CD4-positive, alpha-beta memory T cell (primary cell): Measurements from ENCODE around the gene CLHC1. TPM values are rescaled to one million over a fixed set of nuclear protein-coding genes. Genes with fewer than 3 reads are reported as not detected.
"Not testable (repeated sequence)": the region's sequence is repeated elsewhere in the genome, so short reads cannot be mapped to it uniquely, and the experiment has no call there.

Source experiments
- CTCF ChIA-PET: fragments of 350-600 bp; sonication (Branson Sonifier 250); formaldehyde crosslinking; loops from one replicate; lab custom pipeline; 2021; ENCODE audit warnings: inconsistent platforms; ENCODE audit not compliant: partially characterized antibody; lab: Charles Lee
- POLR2A ChIA-PET: fragments of 350-600 bp; sonication (Branson Sonifier 250); formaldehyde crosslinking; loops from one replicate; lab custom pipeline; 2021; ENCODE audit not compliant: partially characterized antibody; lab: Charles Lee
- DNase-seq, 5 donors: peaks; one replicate each; pipeline versions ENCODE4 v3.0.0 to v3.0.0-alpha.2; 2020 to 2022; ENCODE audit warnings: mixed read lengths in 1 of 5
- H3K27ac ChIP-seq: one replicate; pipeline ENCODE4 v1.7.0; 2013; ENCODE audit warnings: low read depth, low read length
- H3K27me3 ChIP-seq: 2 replicates; pipeline ENCODE4 v1.7.0; 2013; ENCODE audit warnings: mild to moderate bottlenecking, low read length, moderate library complexity; ENCODE audit not compliant: insufficient read depth
- H3K36me3 ChIP-seq: 2 replicates; pipeline ENCODE4 v1.7.0; 2013; ENCODE audit warnings: mild to moderate bottlenecking, low read length, moderate library complexity; ENCODE audit not compliant: insufficient read depth
- H3K4me1 ChIP-seq: 2 replicates; pipeline ENCODE4 v1.7.0; 2013; ENCODE audit warnings: mild to moderate bottlenecking, low read length, moderate library complexity; ENCODE audit not compliant: insufficient read depth
- H3K4me3 ChIP-seq, 2 donors: one replicate each; pipeline ENCODE4 v1.7.0; 2013; ENCODE audit warnings: low read length in 2 of 2, mild to moderate bottlenecking in 1 of 2
- H3K9me3 ChIP-seq, 2 donors: one replicate each; pipeline ENCODE4 v1.7.0; 2013; ENCODE audit warnings: low read length in 2 of 2, control low read depth in 1 of 2; ENCODE audit not compliant: control insufficient read depth in 1 of 2
- H3K27ac Mint-ChIP-seq, 7 donors: one replicate each; pipeline ENCODE4 v1.8.0; 2020 to 2021; ENCODE audit warnings: mixed read lengths in 7 of 7, mild to moderate bottlenecking in 6 of 7, inconsistent platforms in 3 of 7, moderate library complexity in 3 of 7
- H3K27me3 Mint-ChIP-seq, 2 donors: one replicate each; pipeline ENCODE4 v1.8.0; 2020 to 2021; ENCODE audit warnings: mixed read lengths in 2 of 2
- H3K36me3 Mint-ChIP-seq, 2 donors: one replicate each; pipeline ENCODE4 v1.8.0; 2020 to 2021; ENCODE audit warnings: mixed read lengths in 2 of 2, inconsistent platforms in 1 of 2, mild to moderate bottlenecking in 1 of 2
- H3K4me1 Mint-ChIP-seq, 4 donors: one replicate each; pipeline ENCODE4 v1.8.0; 2020 to 2021; ENCODE audit warnings: mixed read lengths in 4 of 4, mild to moderate bottlenecking in 1 of 4
- H3K4me3 Mint-ChIP-seq, 8 donors: one replicate each; pipeline ENCODE4 v1.8.0; 2020 to 2021; ENCODE audit warnings: mixed read lengths in 8 of 8, mild to moderate bottlenecking in 7 of 8, moderate library complexity in 6 of 8, inconsistent platforms in 3 of 8
- H3K9me3 Mint-ChIP-seq, 8 donors: one replicate each; pipeline ENCODE4 v1.8.0; 2020 to 2021; ENCODE audit warnings: mixed read lengths in 8 of 8, mild to moderate bottlenecking in 5 of 8, inconsistent platforms in 3 of 8, moderate library complexity in 1 of 8
- intact Hi-C: fragments of 100-400 bp; cut with micrococcal nuclease; formaldehyde crosslinking; loops from one replicate; pipeline ENCODE4 v1.15.1; 2023
- polyA plus RNA-seq, 2 donors: library from polyadenylated mRNA; unstranded; fragments of 300-500 nt; fragmentation: Illumina TruSeq; gene quantifications; one replicate each; pipeline ENCODE4 v1.2.3, GENCODE V29; 2021
- total RNA-seq, 2 experiments: library from RNA; stranded (reverse); gene quantifications; one replicate each; pipeline ENCODE4 v1.2.3, GENCODE V29; 2021

CLHC1 gene
- total and polyA plus RNA-seq, 4 experiments from 2014 or later, result 1.0 to 14.2 (median 7.5) TPM

DNA sequence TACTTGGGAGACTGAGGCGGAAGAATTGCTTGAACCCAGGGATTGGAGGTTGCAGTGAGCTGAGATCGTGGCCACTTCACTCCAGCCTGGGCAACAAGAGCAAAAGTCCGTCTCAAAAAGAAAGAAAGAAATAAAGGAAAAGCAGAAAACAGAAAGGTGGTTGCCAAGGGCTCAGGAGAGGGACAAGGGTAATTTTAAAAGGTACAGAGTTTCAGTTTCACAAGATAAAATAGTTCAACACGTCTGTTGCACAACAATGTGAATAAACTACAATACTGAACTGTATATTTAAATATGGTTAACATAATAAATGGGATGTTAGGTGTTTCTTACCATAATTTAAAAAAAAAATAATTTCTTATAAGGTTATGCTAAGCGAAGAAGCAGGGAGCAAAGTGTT lies 13.3 kb upstream of the CLHC1 start:
- Mint-ChIP-seq H3K9me3 (no peaks in the 10 kb centered on the region), H3K4me3 (no peak overlapping the region), H3K36me3 (peaks cover 28 to 57% of the 10 kb centered on the region in 2 donors), H3K4me1 (peaks cover 0 to 1% (median 0%) of the 10 kb centered on the region in 4 donors), H3K27me3 (no peaks in the 10 kb centered on the region), H3K27ac (peak overlapping the region in 2 of 7 donors; percentile 50 to 64)
- no peak for DNase-seq
- Histone ChIP-seq H3K36me3 (peaks cover 14% of the 10 kb centered on the region), H3K4me1 (no peaks in the 10 kb centered on the region), H3K27ac (no peak overlapping the region), H3K4me3 (no peak overlapping the region), H3K9me3 (no peaks in the 10 kb centered on the region), H3K27me3 (no peaks in the 10 kb centered on the region)
- ChIA-PET CTCF (interaction anchor here (1.5 kb wide), 1 partner anchor 25 kb away, joined by 4 read pairs; no protein-coding TSS in a partner anchor), POLR2A (no interaction called here)
- intact Hi-C loops, result no loop called here

DNA sequence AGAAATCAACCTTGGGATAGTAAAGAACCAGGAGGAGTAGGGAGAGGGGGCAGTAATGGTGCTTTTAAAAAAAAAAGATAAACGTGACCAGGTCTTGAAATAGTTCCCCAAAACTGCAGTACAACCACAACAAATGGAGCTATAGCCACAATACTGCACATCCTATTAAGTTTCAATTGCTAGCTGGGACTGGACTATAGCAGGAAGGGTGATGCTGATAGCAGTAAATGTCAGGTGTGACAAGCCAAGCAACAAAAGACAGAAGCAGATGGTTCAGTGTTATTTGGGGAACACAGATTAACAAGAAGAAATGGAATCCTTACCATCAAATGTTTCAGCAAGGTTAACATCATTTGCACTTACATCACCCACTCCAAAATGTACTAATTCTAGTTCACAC lies 10.5 kb upstream of the CLHC1 start:
- CTCF ChIA-PET, result interaction anchor here (1.0 kb wide), 1 partner anchor 19 kb away, joined by 3 read pairs; no protein-coding TSS in a partner anchor
- intact Hi-C loops, result no loop called here

DNA sequence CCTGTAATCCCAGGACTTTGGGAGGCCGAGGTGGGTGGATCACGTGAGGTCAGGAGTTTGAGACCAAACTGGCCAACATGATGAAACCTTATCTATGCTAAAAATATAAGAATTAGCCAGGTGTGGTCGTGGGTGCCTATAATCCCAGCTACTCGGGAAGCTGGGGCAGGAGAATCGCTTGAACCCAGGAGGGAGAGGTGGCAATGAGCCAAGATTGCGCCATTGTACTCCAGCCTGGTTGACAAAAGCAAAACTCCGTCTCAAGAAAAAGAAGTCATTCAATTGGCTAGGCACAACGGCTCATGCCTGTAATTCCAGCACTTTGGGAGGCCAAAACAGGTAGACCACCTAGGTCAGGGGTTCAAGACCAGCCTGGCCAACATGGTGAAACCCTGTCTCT lies 9.5 kb upstream of the CLHC1 start:
- DNase-seq, H3K27ac Mint-ChIP-seq, H3K27me3 Mint-ChIP-seq, H3K4me1 Mint-ChIP-seq, H3K4me3 ChIP-seq, H3K27me3 ChIP-seq, H3K4me3 Mint-ChIP-seq, CTCF ChIA-PET, H3K9me3 ChIP-seq, H3K27ac ChIP-seq, H3K9me3 Mint-ChIP-seq, H3K4me1 ChIP-seq, intact Hi-C loops: not testable (repeated sequence)
- POLR2A ChIA-PET, result interaction anchor here (0.6 kb wide), 1 partner anchor 17 kb away, joined by 4 read pairs; no protein-coding TSS in a partner anchor
- H3K36me3 ChIP-seq, result peaks cover 14% of the 10 kb centered on the region
- H3K36me3 Mint-ChIP-seq, result peaks cover 16 to 45% of the 10 kb centered on the region in 2 donors

More for the DNA sequence above, 10.5 kb upstream of the CLHC1 start:
- H3K9me3 ChIP-seq, result no peaks in the 10 kb centered on the region
- H3K27ac ChIP-seq, result no peak overlapping the region
- Mint-ChIP-seq H3K9me3 (no peaks in the 10 kb centered on the region), H3K36me3 (peaks cover 22 to 49% of the 10 kb centered on the region in 2 donors), H3K27ac (peak overlapping the region in 3 of 7 donors; percentile 19 to 87 (median 68)), H3K27me3 (no peaks in the 10 kb centered on the region), H3K4me3 (no peak overlapping the region), H3K4me1 (peaks cover 0 to 9% (median 3%) of the 10 kb centered on the region in 4 donors)
- H3K27me3 ChIP-seq, result no peaks in the 10 kb centered on the region
- H3K4me3 ChIP-seq, result no peak overlapping the region
- H3K36me3 ChIP-seq, result peaks cover 16% of the 10 kb centered on the region
- DNase-seq, result no peak
- no peaks in the 10 kb centered on the region for H3K4me1 ChIP-seq
- POLR2A ChIA-PET, result no interaction called here

DNA sequence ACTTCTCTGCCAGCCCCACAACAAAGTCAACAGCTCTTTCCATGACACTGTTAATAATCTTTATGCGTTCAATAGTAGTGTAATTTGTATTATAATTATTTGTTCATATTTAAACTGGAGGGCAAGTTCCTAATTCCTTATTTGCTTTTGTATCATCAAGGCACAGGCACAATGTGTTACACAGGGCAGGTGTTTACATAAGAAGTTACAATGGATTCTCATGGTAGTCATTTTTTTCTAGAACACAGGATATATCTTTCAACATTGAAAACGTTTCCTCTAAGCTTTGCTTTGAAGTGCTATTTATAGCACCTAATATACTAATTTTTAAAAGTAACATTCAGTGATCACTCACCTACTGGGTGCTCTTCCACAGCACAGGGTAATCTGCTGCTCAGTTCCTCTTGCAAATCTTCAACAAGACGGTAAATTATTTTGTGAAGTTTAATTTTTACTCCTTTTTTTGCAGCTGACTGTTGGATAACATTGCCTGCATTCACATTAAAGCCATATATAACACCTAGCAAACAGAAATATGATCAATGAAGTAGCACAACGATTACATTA lies 7.6 kb upstream of the CLHC1 start:
- no peaks in the 10 kb centered on the region for H3K27me3 Mint-ChIP-seq

DNA sequence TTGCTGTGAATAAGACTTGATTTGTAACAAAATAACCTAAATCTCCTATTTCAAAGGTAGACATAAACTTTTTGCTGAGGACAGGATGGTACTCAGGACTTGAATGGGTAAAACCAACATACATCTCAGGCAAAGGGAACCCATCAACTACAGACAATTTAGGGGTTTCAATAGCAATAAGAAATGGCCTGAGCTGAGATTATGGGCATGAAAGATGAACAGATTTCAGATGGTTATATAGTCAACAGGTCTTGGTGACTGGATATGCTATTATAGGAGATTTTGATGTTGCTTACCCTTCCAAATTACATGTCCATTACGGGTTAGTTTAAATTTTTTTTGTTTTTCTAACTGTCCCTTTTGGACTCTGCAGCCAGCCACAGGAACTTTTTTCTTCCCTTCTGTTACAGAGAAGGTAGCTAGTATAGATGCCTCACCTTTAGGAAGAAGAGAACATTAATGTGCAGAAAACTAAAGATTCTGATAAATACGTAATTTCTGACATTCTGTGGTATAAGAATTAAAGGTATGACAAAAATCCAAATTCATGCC lies 5.0 kb upstream of the CLHC1 start:
- no peaks in the 10 kb centered on the region for H3K27me3 Mint-ChIP-seq
- no peak overlapping the region for H3K4me3 Mint-ChIP-seq
- CTCF ChIA-PET, result interaction anchor here (1.3 kb wide), 1 partner anchor 14 kb away, joined by 4 read pairs; no protein-coding TSS in a partner anchor
- peaks cover 29% of the 10 kb centered on the region for H3K4me1 ChIP-seq
- peak overlapping the region in 1 of 7 donors; percentile 97 for H3K27ac Mint-ChIP-seq
- peaks cover 16 to 36% (median 31%) of the 10 kb centered on the region in 4 donors for H3K4me1 Mint-ChIP-seq
- POLR2A ChIA-PET, result no interaction called here
- peaks cover 29 to 58% of the 10 kb centered on the region in 2 donors for H3K36me3 Mint-ChIP-seq
- intact Hi-C loops, result loop anchor here (10.0 kb wide), 1 partner anchor 672 kb away; no protein-coding TSS in a partner anchor
- H3K27me3 ChIP-seq, result no peaks in the 10 kb centered on the region
- no peaks in the 10 kb centered on the region for H3K9me3 ChIP-seq
- H3K4me3 ChIP-seq, result no peak overlapping the region
- H3K36me3 ChIP-seq, result peaks cover 38% of the 10 kb centered on the region
- no peak overlapping the region for H3K27ac ChIP-seq
- no peaks in the 10 kb centered on the region for H3K9me3 Mint-ChIP-seq
- DNase-seq, result no peak

More for the DNA sequence above, 7.6 kb upstream of the CLHC1 start:
- Histone ChIP-seq H3K36me3 (peaks cover 25% of the 10 kb centered on the region), H3K4me1 (peaks cover 12% of the 10 kb centered on the region), H3K27me3 (no peaks in the 10 kb centered on the region), H3K4me3 (no peak overlapping the region), H3K9me3 (no peaks in the 10 kb centered on the region), H3K27ac (no peak overlapping the region)
- Mint-ChIP-seq H3K9me3 (no peaks in the 10 kb centered on the region), H3K4me3 (no peak overlapping the region), H3K36me3 (peaks cover 18 to 50% of the 10 kb centered on the region in 2 donors), H3K27ac (no peak overlapping the region), H3K4me1 (peaks cover 5 to 16% (median 12%) of the 10 kb centered on the region in 4 donors)
- intact Hi-C loops, result loop anchor here (10.0 kb wide), 1 partner anchor 675 kb away; no protein-coding TSS in a partner anchor
- no peak for DNase-seq
- CTCF ChIA-PET, result no interaction called here
- POLR2A ChIA-PET, result no interaction called here

DNA sequence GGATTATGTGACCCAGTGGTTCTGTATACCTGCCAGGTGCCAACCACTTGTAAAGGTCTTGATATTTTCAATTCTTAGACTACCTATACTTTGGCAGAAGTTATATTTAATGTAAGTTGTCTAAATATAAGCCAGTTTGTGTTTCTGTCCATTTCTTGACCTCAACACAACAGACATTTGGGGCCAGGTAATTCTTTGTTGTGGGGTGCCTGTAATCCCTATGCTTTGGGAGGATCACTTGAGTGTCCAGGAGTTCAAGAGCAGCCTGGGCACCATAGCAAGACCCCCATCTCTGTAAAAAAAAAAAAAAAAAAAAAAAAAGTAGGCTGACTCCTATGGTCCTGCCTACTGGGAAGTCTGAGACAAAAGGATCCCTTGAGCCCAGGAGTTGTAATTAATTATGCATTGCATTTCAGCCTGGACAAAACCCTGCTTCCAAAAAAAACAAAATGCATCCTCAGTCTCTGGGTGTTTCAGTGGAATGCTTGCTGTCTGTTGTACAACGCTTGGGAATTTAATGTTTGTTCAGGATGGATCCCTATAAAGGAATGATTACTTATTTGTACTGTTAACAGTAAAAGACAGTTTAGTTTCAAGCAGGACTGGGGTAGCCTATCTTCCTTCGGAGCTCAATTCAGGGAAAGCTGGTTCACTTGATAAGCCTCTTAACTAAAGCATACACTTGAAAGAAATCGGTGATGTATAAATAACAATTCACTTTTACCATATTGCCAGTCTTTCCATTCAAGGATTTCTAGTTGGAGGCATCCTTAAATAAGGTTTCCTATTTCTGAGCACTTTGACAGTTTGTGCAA lies 3.8 kb upstream of the CLHC1 start:
- Mint-ChIP-seq H3K36me3 (peaks cover 29 to 56% of the 10 kb centered on the region in 2 donors), H3K4me3 (peak overlapping the region in 2 of 8 donors; percentile 7 to 36), H3K9me3 (no peaks in the 10 kb centered on the region), H3K27me3 (no peaks in the 10 kb centered on the region), H3K27ac (peak overlapping the region in 5 of 7 donors; percentile 22 to 97 (median 67)), H3K4me1 (peaks cover 23 to 48% (median 40%) of the 10 kb centered on the region in 4 donors)
- no peaks in the 10 kb centered on the region for H3K27me3 ChIP-seq
- CTCF ChIA-PET, result no interaction called here
- H3K36me3 ChIP-seq, result peaks cover 38% of the 10 kb centered on the region
- DNase-seq, result no peak
- H3K4me3 ChIP-seq, result no peak overlapping the region
- H3K27ac ChIP-seq, result no peak overlapping the region
- POLR2A ChIA-PET, result interaction anchor here (0.6 to 1.0 kb wide), 2 partner anchors 12 to 13 kb away, joined by 3 read pairs; no protein-coding TSS in a partner anchor
- H3K4me1 ChIP-seq, result peaks cover 36% of the 10 kb centered on the region
- no peaks in the 10 kb centered on the region for H3K9me3 ChIP-seq
- intact Hi-C loops, result loop anchor here (10.0 kb wide), 1 partner anchor 671 kb away; no protein-coding TSS in a partner anchor
